Measurements from ENCODE around the gene CHKB. TPM values are rescaled to one million over a fixed set of nuclear protein-coding genes. Genes with fewer than 3 reads are reported as not detected.

Gene CHKB
- total and polyA plus RNA-seq, 7 donors = 11.5 to 25.2 (median 13.6) TPM

GRCh38 chr22:50604256-50605001, 21.8 kb upstream of the CHKB start:
- intact Hi-C loops (cut with DNase I) = no loop called here
- DNase-seq (no peak), ATAC-seq (no peak)
- 45 to 48% (median 45%) methylated on average over 80 to 103 of the region's 103 CpGs for WGBS, 3 donors
- Histone ChIP-seq H3K36me3 (ENCODE audit: insufficient read depth in 1 of 2, low read depth in 1 of 2) (no peaks in the 10 kb centered on the region), H3K4me1 (no peaks in the 10 kb centered on the region), H3K4me3 (no peak overlapping the region), H3K27me3 (ENCODE audit: insufficient read depth in 3 of 3, low read length in 2 of 3) (peaks cover 0 to 71% (median 29%) of the 10 kb centered on the region in 3 donors), H3K27ac (no peak overlapping the region), H3K9me3 (no peaks in the 10 kb centered on the region)
- no peak for TF ChIP-seq CTCF (IDR thresholded peaks at IDR 0.05)

GRCh38 chr22:50603511-50604255, 21.0 kb upstream of the CHKB start:
- DNase-seq = no peak
- TF ChIP-seq CTCF (IDR thresholded peaks at IDR 0.05) = no peak
- intact Hi-C loops (cut with DNase I) = no loop called here

GRCh38 chr22:50602338-50602700, 19.7 kb upstream of the CHKB start:
- intact Hi-C loops (cut with DNase I) = no loop called here

More at GRCh38 chr22:50603511-50604255, 21.0 kb upstream of the CHKB start:
- no peak for ATAC-seq
- Histone ChIP-seq H3K27me3 (ENCODE audit: insufficient read depth in 3 of 3, low read length in 2 of 3) (peaks cover 0 to 76% (median 29%) of the 10 kb centered on the region in 3 donors), H3K4me3 (no peak overlapping the region), H3K4me1 (no peaks in the 10 kb centered on the region), H3K36me3 (ENCODE audit: insufficient read depth in 1 of 2, low read depth in 1 of 2) (no peaks in the 10 kb centered on the region), H3K27ac (no peak overlapping the region), H3K9me3 (no peaks in the 10 kb centered on the region)
- WGBS, 3 donors = 10 to 12% (median 11%) methylated on average over 45 to 70 of the region's 70 CpGs

GRCh38 chr22:50601669-50602337, 19.2 kb upstream of the CHKB start:
- TF ChIP-seq CTCF (IDR thresholded peaks at IDR 0.05) = no peak

More at GRCh38 chr22:50602338-50602700, 19.7 kb upstream of the CHKB start:
- Histone ChIP-seq H3K27me3 (ENCODE audit: insufficient read depth in 3 of 3, low read length in 2 of 3) (peaks cover 0 to 69% (median 29%) of the 10 kb centered on the region in 3 donors), H3K9me3 (no peaks in the 10 kb centered on the region), H3K4me1 (no peaks in the 10 kb centered on the region), H3K27ac (no peak overlapping the region), H3K4me3 (no peak overlapping the region), H3K36me3 (ENCODE audit: insufficient read depth in 1 of 2, low read depth in 1 of 2) (no peaks in the 10 kb centered on the region)
- TF ChIP-seq CTCF (IDR thresholded peaks at IDR 0.05) = no peak
- DNase-seq (no peak), ATAC-seq (no peak)
- WGBS, 3 donors = 13 to 20% (median 17%) methylated on average over 2 of the region's 2 CpGs

More at GRCh38 chr22:50601669-50602337, 19.2 kb upstream of the CHKB start:
- Histone ChIP-seq H3K4me1 (no peaks in the 10 kb centered on the region), H3K9me3 (no peaks in the 10 kb centered on the region), H3K36me3 (ENCODE audit: insufficient read depth in 1 of 2, low read depth in 1 of 2) (no peaks in the 10 kb centered on the region), H3K27ac (no peak overlapping the region), H3K4me3 (no peak overlapping the region), H3K27me3 (ENCODE audit: insufficient read depth in 3 of 3, low read length in 2 of 3) (peaks cover 0 to 66% (median 29%) of the 10 kb centered on the region in 3 donors)
- WGBS, 3 donors = 50 to 60% (median 50%) methylated on average over 10 to 12 of the region's 12 CpGs
- ATAC-seq (no peak), DNase-seq (no peak)
- intact Hi-C loops (cut with DNase I) = no loop called here
